ENCODE measurements around the gene C1QTNF4. TPM values are rescaled to one million over a fixed set of nuclear protein-coding genes. Genes with fewer than 3 reads are reported as not detected.
A peak's percentile ranks its signal among the peaks of the same experiment; 100 is the strongest.
"Not testable (repeated sequence)": the region's sequence is repeated elsewhere in the genome, so short reads cannot be mapped to it uniquely, and the experiment has no call there.

Gene C1QTNF4
- 10 to 100 TPM in 2 of 4 donors, 1 to 10 TPM in 2; 6.1 to 12.8 (median 9.5) TPM for polyA plus RNA-seq (ENCODE audit: insufficient read length in 4 of 4)

DNA sequence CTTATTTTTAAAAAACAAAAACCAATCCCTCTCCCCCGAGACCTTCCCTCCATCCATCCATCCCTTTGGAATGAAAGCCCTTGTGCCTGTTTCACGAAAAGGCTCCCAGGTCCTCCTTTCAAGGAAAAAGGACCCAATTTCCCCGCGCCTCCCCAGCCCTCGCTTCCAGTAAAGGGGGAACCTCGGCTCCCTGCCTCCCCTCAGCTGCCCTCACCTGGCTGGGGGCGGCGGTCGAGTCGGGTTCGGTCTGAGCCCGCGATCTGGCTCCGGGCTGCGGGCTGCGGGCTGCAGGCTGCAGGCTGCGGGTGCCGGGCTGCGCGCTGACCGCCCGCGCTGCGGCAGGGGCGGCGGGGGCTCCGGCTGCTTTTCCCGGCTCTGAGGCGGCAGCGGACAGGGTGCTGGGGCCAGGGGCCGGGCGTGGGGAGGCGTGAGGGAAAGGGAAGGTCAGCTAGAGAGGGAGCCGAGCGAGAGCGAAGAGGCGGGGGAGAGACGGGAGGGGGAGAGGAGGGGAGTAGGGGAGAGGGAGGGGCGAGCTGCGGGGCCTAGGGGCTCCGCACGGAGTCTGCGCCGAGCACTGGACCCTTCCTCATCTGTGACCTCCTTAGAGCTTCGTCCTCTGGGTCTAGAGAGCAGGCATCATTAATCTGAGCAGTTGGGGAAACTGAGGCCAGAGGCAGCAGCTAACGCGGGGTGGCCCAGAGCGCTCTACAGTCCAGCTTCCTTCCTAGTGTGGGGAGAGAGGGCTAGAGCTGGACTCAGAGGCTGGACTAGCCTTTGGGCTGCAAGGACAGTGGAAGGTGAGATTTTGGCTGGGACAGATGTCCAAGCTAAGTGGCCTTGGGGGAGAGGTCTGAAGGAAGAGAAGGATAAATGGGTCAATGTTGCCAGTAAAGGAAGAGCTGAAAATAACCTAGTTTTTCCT is at the start of gene C1QTNF4:
TSS of gene C1QTNF4 (minus strand) at position 478 of the 922 bp plus-strand sequence. CDS start 3,601 bp downstream, outside the sequence.
- no peak for DNase-seq (ENCODE audit: low read depth in 4 of 4, low spot score in 3 of 4)

DNA sequence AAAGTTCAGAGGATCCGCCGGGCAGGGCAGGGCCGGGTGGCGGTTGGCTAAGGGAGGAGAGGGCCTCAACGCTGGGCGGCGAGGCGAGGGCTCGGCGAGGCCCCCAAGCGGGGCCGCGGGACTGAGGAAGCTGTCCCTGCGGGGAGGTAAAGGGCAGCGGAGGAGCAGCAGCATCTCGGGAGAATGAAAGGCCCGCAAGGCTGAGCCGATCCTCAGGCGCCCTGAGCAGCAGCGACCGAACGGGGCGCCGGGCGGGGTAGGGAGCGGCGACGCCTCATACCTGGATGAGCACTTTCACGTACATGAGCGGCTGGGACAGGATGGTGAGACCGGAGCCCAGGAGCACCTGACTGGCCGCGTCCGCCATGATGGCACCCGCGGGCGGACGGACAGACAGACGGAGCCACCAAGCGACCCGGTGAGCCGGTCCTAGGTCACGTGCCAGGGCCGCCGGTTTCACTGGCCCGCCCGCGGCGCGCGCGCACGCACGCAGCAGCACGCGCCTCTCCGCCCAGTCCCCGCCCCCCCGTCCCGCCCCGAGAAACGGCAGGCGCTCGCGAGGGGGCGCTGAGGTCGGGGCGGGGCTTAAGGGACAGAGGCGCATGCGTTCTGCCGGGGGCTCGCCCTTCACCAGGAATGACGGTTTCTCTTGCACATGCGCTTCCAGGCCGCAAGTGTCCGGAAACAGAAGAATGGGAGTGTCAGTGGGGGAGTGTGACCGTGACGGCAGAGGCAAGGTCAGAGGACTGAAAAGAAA is 48.1 kb upstream of the C1QTNF4 start, which contains the start of gene MTCH2:
TSS of gene MTCH2 (minus strand) at position 461 of the 757 bp plus-strand sequence. CDS start at position 367, 94 bp downstream.
- peak; percentile 92 to 95 (median 94) for DNase-seq (ENCODE audit: low read depth in 4 of 4, low spot score in 3 of 4)

DNA sequence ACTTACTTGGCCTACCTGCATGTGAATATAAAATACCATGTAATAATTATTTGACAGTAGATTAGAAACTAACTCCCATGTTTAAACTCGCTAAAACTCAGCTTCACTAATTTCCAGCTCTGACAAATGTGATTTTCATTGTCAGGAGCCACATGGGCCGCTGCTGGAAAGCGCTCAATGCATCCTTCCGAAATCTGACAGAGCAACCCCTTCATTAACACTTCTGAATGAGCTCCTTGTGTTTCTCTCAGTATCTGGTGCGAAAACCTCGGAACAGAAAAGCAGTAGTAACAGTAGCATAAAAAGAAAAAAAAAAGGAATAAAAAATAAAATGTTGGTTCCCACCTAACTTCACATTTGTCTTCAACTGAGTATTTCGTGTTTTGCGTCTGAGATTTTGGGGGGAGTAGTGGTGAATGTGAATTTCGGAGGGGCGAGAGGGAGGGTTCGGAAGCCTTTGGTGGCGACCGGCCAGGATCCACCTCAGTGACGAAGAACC is 47.4 kb upstream of the C1QTNF4 start:
- no peak for DNase-seq (ENCODE audit: low read depth in 4 of 4, low spot score in 3 of 4)

DNA sequence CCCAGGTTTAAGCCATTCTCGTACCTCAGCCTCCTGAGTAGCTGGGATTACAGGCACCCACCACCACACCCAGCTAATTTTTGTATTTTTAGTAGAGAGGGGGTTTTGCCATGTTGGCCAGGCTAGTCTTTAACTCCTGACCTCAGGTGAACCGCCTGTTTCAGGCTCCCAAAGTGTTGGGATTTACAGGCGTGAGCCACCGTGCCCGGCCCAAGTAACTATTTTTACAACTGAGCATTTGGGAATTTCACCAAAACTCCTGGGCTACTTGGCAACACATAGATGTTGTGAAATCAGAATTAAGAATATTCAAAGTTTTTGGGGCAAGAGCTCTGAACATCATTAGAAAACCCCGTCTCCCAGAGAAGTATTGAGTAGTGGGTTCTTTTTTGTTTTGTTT is 46.3 kb upstream of the C1QTNF4 start:
- DNase-seq (ENCODE audit: low read depth in 4 of 4, low spot score in 3 of 4) = not testable (repeated sequence)

DNA sequence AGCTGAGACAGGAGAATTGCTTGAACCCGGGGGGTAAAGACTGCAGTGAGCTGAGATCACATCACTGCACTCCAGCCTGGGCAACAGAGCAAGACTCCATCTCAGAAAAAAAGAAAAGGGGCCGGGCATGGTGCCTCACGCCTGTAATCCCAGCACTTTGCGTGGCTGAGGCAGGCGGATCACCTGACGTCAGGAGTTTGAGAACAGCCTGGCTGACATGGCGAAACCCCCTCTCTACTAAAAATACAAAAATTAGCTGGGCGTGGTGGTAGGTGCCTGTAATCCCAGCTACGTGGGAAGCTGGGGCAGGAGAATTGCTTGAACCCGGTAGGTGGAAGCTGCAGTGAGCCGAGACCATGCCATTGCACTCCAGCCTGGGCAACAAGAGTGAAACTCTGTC is 42.1 kb upstream of the C1QTNF4 start:
- not testable (repeated sequence) for DNase-seq (ENCODE audit: low read depth in 4 of 4, low spot score in 3 of 4)

DNA sequence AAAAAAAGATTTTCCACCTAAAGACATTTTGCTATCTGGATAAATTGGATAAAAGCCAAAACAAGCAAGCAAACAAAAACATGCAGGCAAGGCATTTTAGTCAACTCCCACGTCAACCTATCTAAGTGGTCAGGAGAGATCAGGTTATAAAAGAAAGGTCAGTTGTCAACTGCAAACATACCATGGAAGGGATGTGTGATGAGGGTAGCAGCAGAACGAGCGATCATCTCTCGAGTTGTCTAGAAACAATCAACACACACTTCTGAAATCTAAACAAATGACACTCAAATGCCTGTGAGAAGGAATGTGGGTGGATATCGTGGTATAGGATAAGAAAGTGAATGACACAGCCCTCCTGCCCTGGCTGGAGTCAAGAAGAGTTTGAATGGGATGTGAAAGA is 37.3 kb upstream of the C1QTNF4 start:
- no peak for DNase-seq (ENCODE audit: low read depth in 4 of 4, low spot score in 3 of 4)

DNA sequence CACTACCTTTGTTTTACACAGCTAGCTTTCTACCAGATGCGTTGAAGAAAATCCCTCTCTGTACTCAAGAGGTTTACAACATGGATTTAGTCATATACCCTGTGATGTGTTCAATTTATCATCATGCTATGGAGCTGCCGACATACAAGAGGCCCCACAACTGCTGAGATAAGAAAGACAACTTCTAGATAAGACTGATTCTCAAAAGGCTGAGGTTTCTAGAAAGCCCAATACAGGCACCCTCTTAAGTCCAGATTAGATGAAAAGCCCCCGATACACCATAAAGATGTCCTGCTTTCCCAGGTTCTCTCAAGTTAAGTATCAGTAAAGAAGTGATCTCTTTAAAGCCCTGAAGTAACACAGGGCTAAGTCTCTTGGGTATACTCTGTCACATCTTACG is 33.8 kb upstream of the C1QTNF4 start:
- DNase-seq (ENCODE audit: low read depth in 4 of 4, low spot score in 3 of 4) = no peak

DNA sequence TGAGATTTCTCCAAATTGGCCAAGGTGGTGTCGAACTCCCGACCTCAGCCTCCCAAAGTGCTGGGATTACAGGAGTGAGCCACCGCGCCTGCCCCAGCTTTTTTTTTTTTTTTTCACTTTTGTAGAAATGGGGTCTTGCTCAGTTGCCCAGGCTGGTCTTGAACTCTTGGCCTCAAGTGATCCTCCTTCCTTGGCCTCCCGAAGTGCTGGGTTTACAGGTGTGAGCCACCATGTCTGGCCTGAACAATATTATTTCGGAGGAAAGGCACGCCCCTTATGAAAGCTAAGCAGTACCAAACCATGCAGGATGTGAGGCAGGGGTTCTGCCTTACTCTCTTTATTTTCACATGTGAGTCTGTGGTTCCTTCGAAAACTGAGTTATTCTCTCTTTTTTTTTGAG is 32.0 kb upstream of the C1QTNF4 start:
- DNase-seq (ENCODE audit: low read depth in 4 of 4, low spot score in 3 of 4) = no peak

DNA sequence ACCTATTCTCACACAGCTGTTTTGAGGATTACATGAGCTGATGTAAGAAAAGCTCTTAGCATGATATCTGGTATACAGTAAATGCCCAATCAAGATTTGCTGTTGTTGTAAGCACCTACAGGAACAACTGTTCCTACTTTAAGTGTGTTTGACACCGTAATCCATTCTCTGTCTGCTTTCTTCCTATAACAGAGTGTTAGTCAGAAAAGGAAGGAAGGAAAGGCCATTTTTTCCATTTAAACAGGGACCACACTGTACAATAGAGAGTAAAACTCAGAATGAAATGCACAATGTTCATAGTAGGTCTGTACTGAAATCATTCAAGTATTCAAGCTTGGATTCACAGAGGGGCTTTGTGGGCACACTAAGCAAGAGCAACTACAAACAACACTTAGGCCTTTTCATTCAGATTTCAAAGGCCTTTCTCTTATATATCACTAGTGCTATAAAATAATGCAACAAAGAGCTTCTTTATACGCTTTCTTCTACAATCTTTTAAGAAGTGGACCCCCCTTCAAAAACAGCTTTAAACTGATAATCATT is 26.7 kb upstream of the C1QTNF4 start:
- no peak for DNase-seq (ENCODE audit: low read depth in 4 of 4, low spot score in 3 of 4)

DNA sequence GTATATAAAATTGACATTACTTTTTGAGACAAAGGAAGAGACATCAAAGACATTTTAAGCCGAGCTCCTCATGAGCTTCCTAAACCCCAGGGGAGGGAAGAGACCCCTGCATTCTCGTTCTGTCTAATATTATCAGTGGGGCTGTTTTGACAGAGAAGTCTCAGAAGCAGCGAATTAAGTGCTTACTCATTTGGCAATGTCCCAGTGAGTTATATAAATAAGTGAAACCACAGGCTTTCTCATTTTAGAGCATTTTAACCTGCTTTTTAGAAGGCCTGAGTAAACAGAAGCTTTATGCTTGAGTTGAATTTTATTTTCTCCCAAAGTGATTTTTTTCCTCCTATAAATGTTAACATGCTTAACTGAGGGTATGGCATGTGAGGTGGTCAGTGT is 23.2 kb upstream of the C1QTNF4 start:
- DNase-seq (ENCODE audit: low read depth in 4 of 4, low spot score in 3 of 4) = no peak

DNA sequence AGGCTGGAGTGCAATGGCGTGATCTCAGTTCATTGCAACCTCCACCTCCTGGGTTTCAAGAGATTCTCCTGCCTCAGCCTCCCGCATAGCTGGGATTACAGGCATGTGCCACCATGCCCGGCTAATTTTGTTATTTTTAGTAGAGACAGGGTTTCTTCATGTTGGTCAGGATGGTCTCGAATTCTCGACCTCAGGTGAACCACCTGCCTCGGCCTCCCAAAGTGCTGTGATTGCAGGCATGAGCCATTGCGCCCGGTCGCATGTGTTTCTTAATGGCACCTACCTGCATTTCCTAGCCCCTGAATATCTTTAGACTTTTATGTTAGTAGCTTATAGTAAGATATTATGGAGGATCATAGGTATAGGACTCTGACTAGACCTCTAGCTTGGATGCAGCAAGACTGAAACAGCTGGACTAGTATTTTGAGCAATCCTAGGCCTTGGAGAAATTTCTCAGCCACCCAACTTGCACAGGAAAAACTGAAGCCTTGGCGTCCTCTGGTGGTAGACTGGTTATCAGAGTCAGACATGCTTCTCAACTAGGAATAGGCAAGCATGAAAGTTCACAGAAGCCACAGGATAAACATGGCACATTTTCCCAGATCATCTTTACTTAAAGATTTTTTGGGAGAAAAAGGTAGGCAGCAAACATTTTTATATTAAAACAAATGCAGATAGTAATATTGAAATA is 22.7 kb upstream of the C1QTNF4 start:
- peak in 1 of 4 donors; percentile 31 for DNase-seq (ENCODE audit: low read depth in 4 of 4, low spot score in 3 of 4)

DNA sequence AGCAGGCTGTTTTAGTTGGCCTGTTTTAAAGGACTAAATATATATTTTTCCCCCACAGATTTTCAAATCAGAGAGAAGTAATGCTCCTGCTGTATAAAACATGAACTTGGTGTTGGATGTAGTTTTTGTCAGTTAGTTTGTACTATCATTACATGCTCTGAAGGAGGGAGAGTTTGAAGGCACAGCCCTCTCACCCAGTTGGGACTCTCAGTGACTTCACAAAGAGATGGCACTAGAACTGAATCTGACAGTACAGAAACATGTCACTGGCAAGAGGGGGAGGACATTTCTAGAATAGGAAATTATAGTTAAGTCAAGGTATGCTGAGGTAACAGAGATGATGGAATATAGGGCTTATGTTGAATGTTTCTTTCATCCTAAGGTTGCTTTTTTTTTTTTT is 21.0 kb upstream of the C1QTNF4 start:
- no peak for DNase-seq (ENCODE audit: low read depth in 4 of 4, low spot score in 3 of 4)

DNA sequence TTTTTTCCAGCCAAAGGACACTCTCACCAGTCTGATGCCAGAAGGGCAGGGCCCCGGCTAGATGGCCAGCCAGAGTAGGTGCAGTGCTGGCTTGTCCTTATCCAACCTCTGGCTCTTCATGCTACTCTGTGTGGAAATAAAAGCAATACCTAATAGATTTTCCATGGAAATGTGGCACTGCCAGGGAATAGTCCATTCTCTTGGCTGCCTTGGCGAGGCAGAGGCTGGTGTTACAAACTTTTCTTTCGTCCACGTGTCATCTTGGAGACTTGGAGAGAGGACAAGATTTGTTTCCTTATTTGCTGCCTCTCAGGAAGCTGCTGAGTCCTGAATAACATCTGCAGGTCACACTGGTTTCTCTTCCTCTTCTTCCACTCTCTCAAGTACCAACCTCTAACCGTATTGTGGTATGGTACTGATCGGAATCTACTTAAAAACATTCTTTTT is 17.2 kb upstream of the C1QTNF4 start:
- no peak for DNase-seq (ENCODE audit: low read depth in 4 of 4, low spot score in 3 of 4)

DNA sequence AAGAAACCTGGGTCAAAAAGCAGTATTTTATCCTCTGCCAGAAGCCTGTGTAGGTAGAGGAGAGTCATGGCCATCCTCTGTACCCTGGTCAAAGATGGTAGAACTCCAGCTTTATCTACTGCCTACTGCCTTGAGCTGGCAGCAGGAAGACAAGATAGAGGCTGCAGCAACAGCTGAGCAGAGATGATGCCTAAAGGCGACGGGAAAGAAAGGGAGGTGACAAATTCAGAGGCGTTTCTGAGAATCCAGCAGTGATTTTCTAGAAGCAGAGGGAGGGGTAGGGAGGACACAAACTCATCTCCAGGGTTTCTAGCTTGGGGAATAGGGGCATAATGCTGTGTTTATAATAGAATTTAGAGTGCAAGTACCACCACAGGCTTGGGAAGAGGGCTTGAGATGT is 15.5 kb upstream of the C1QTNF4 start:
- no peak for DNase-seq (ENCODE audit: low read depth in 4 of 4, low spot score in 3 of 4)

DNA sequence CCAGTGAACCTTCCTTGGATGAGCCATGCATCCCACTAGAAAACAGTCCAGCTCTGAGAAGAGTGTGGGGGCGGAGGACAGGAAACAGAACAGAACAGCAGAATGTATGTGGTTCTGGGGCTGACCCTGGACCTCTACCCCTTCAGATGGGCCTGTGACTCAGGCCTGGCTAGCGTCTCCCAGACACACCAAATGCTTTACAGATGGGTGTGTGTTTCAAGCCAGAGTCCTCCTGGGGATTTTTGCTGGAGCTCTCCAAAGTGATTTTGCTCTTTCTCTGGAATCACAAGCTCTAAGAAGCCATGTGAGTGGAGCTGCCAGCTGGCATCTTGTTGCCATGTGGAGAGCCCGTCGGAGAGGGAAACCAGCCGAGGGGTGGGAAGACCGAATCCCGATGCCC is 13.2 kb upstream of the C1QTNF4 start:
- DNase-seq (ENCODE audit: low read depth in 4 of 4, low spot score in 3 of 4) = no peak

DNA sequence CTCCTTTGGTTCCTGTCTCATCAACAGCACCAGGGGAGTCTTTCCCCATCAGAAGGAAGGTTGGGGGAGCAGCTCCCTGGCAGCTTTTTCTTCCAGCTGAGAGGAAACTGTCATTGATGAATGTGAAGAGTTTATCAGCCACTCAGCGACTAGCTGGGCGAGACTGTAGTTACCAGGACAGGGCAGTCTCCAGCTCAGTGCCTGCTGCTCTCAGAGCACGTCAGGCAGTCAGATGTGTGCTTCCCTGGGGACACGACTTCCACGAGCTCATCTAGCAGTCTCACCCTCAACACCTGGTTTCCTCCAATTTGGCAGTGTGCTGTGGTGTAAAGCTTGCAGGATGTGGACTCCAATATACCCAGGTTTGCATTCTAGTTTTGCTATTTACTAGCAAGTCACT is 12.5 kb upstream of the C1QTNF4 start:
- no peak for DNase-seq (ENCODE audit: low read depth in 4 of 4, low spot score in 3 of 4)

DNA sequence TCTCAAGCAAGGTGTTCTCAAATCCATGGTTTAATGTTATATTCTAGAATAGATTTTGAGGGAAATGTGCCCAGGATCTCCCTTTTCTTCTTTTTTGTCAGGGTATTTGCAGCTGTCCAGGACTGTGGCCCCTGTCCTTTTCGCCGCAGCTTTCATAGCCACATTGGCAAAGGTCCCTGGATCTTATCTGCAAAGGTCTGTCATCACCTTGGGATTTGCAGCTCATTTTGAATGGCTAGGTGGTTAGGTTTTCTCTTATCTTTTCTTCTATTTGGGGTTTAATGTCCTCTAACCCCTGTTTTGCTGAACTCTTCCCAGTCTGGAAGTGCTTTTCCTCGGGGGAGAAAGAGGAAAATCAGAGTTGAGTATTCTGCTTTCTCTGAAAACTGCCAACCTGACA is 11.7 kb upstream of the C1QTNF4 start:
- DNase-seq (ENCODE audit: low read depth in 4 of 4, low spot score in 3 of 4) = no peak

DNA sequence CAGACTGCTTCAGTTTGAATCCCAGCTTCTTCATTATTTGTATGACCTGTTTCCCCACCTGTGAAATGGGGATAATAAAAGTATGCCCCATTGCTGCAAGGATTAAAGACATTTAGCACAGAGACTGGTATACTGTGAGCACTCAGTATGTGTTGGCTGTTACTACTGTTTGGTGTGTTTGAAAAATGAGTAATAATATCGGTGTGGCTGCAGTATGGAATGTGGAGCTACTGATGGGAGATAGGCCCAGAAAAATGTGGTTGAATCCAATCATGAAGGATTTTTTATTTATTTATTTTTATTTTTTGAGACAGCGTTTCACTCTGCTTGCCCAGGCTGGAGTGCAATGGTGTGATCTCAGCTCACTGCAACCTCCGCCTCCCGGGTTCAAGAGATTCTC is 9.1 kb upstream of the C1QTNF4 start:
- DNase-seq (ENCODE audit: low read depth in 4 of 4, low spot score in 3 of 4) = no peak

DNA sequence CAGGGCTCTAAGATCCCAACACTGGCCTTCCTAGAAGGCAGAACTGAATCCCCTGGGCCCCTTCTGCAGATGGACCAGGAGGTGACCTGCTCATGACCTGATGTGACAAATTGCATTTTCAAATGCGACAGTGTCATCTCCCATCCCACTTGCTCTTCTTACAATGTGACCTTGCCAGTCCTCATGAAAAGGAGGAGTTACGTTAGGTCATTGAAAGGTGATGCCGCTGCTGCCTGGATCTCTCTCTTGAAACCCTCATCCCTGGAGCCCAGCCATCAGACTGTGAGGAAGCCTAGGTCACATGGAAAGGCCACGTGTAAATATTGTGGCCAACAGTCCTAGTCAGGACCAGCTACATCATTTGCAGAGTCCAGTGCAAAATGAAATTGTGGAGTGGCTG is 5.7 kb upstream of the C1QTNF4 start:
- no peak for DNase-seq (ENCODE audit: low read depth in 4 of 4, low spot score in 3 of 4)

DNA sequence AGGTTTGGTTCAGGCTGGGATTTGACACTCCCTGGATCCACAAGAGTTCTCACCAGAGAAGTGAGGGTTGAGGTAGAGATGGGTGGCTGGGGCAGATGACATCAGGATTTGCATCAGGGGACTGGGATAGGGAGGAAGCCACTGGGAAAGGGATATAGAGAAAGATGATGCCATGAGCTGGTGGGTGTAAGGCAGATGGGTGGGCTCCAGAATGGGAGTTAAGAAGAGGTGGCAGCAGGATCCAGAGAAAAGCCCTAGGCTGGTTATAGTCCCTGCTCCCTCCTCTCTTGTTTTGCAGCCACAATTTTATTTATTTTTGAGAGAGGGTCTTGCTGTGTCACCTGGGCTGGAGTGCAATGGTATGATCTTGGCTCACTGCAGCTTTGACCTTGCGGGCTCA is 1.8 kb upstream of the C1QTNF4 start:
- DNase-seq (ENCODE audit: low read depth in 4 of 4, low spot score in 3 of 4) = no peak
